H1 (cell line): Measurements from ENCODE around the gene EWSR1. TPM values are rescaled to one million over a fixed set of nuclear protein-coding genes. Genes with fewer than 3 reads are reported as not detected.

Source experiments
- CTCF ChIA-PET: fragments of 300-600 bp; sonication (Branson Sonifier 250); formaldehyde crosslinking; loops from one replicate; lab custom pipeline; 2021; ENCODE audit not compliant: partially characterized antibody; lab: Charles Lee
- POLR2A ChIA-PET: fragments of 300-600 bp; sonication (Branson Sonifier 250); formaldehyde crosslinking; loops from one replicate; lab custom pipeline; 2021; ENCODE audit warnings: inconsistent platforms; ENCODE audit not compliant: partially characterized antibody; lab: Charles Lee
- DNase-seq, 2 experiments: peaks; one replicate each; pipeline versions ENCODE4 v3.0.0 to v3.0.0-alpha.2; 2010 to 2022; ENCODE audit warnings: low spot score in 2 of 2, low read depth in 1 of 2, mixed read lengths in 1 of 2
- FAIRE-seq: peaks from 2 replicates; lab custom pipeline; 2011; peaks lifted over from hg19 to GRCh38; lab: Jason Lieb, UNC
- H2AFZ ChIP-seq: 2 replicates; pipeline ENCODE4 v1.8.1; 2012; ENCODE audit warnings: low read length, inconsistent platforms
- H2AK5ac ChIP-seq: 2 replicates; pipeline ENCODE4 v1.6.1; 2013; ENCODE audit warnings: low read depth, low read length
- H2BK120ac ChIP-seq: replicated peaks from 2 replicates; pipeline ENCODE3; 2013; ENCODE audit warnings: low read depth, low read length, inconsistent platforms
- H2BK12ac ChIP-seq: 2 replicates; pipeline ENCODE4 v1.6.1; 2013; ENCODE audit warnings: low read depth, low read length
- H2BK15ac ChIP-seq: 2 replicates; pipeline ENCODE4 v1.6.1; 2013; ENCODE audit warnings: low read length
- H2BK20ac ChIP-seq: 2 replicates; pipeline ENCODE4 v1.6.1; 2013; ENCODE audit warnings: low read length
- H2BK5ac ChIP-seq: 2 replicates; pipeline ENCODE4 v1.6.1; 2013; ENCODE audit warnings: low read depth, low read length
- H3K14ac ChIP-seq: 2 replicates; pipeline ENCODE4 v1.6.1; 2013; ENCODE audit warnings: inconsistent platforms; ENCODE audit not compliant: insufficient read length
- H3K18ac ChIP-seq: 2 replicates; pipeline ENCODE4 v1.6.1; 2013; ENCODE audit warnings: low read length; ENCODE audit errors: extremely low read depth
- H3K23ac ChIP-seq: 2 replicates; pipeline ENCODE4 v1.6.1; 2013; ENCODE audit warnings: inconsistent platforms; ENCODE audit not compliant: insufficient read length
- H3K23me2 ChIP-seq: 2 replicates; pipeline ENCODE4 v1.6.1; 2013; ENCODE audit warnings: low read depth, low read length
- H3K27ac ChIP-seq: 2 replicates; pipeline ENCODE4 v1.6.1; 2011; ENCODE audit warnings: low read depth, low read length, inconsistent platforms
- H3K27me3 ChIP-seq, 4 experiments: replicated peaks in 1 of 4; 1 replicate in 1 of 4; 2 replicates in 3 of 4; pipeline versions ENCODE4 v1.6.1 to v1.8.1; 2011 to 2013; ENCODE audit warnings: low read length in 3 of 4, mild to moderate bottlenecking in 3 of 4, inconsistent platforms in 2 of 4, mixed read lengths in 2 of 4, moderate library complexity in 1 of 4; ENCODE audit not compliant: control insufficient read depth in 3 of 4, insufficient read depth in 3 of 4; ENCODE audit errors: extremely low read depth in 1 of 4
- H3K36me3 ChIP-seq, 4 experiments: 2 replicates each; pipeline versions ENCODE4 v1.6.1 to v1.8.1; 2011 to 2013; ENCODE audit warnings: mild to moderate bottlenecking in 4 of 4, low read length in 3 of 4, moderate library complexity in 2 of 4, control low read depth in 1 of 4, inconsistent platforms in 1 of 4; ENCODE audit not compliant: insufficient read depth in 4 of 4, control insufficient read depth in 2 of 4
- H3K4ac ChIP-seq: replicated peaks from 2 replicates; pipeline ENCODE3; 2013; ENCODE audit warnings: low read length, low read depth, mixed read lengths, inconsistent platforms; ENCODE audit not compliant: insufficient read length
- H3K4me1 ChIP-seq, 4 experiments: replicated peaks in 1 of 4; 1 replicate in 1 of 4; 2 replicates in 3 of 4; pipeline versions ENCODE4 v1.6.1 to v1.8.1; 2011 to 2013; ENCODE audit warnings: low read length in 3 of 4, inconsistent platforms in 2 of 4, mixed read lengths in 1 of 4; ENCODE audit not compliant: insufficient read depth in 4 of 4, control insufficient read depth in 3 of 4
- H3K4me2 ChIP-seq, 2 experiments: 2 replicates each; pipeline versions ENCODE4 v1.6.1 to v1.8.1; 2011 to 2013; ENCODE audit warnings: low read depth in 2 of 2, low read length in 2 of 2, control low read depth in 1 of 2, inconsistent platforms in 1 of 2, mild to moderate bottlenecking in 1 of 2; ENCODE audit not compliant: insufficient read depth in 1 of 2
- H3K4me3 ChIP-seq, 4 experiments: fragments of 200-600, 300-600 bp in 1 of 4; sonication (generic), shearing (Covaris generic), sonication (Bioruptor Twin) in 1 of 4; 2 replicates each; pipeline versions ENCODE4 v1.5.1 to v1.8.1; 2011 to 2016; ENCODE audit warnings: low read length in 4 of 4, low read depth in 3 of 4, control low read depth in 2 of 4, inconsistent platforms in 2 of 4, mild to moderate bottlenecking in 2 of 4, mixed read lengths in 1 of 4, moderate library complexity in 1 of 4; ENCODE audit not compliant: insufficient read depth in 2 of 4; ENCODE audit errors: extremely low read depth in 1 of 4
- H3K56ac ChIP-seq: replicated peaks from 2 replicates; pipeline ENCODE3; 2013; ENCODE audit warnings: low read depth, mild to moderate bottlenecking, mixed read lengths, low read length, inconsistent platforms; ENCODE audit not compliant: insufficient read length
- H3K79me1 ChIP-seq: 2 replicates; pipeline ENCODE4 v1.6.1; 2013; ENCODE audit warnings: low read depth, low read length, control low read depth
- H3K79me2 ChIP-seq, 2 experiments: 2 replicates each; pipeline versions ENCODE4 v1.6.1 to v1.8.1; 2012 to 2013; ENCODE audit warnings: low read length in 2 of 2, mild to moderate bottlenecking in 2 of 2, inconsistent platforms in 1 of 2; ENCODE audit not compliant: insufficient read depth in 2 of 2, control insufficient read depth in 1 of 2
- H3K9ac ChIP-seq, 4 experiments: replicated peaks in 1 of 4; 1 replicate in 1 of 4; 2 replicates in 3 of 4; pipeline versions ENCODE4 v1.6.1 to v1.8.1; 2011 to 2013; ENCODE audit warnings: low read depth in 3 of 4, low read length in 3 of 4, control low read depth in 2 of 4, mild to moderate bottlenecking in 2 of 4, moderate library complexity in 2 of 4, inconsistent platforms in 1 of 4; ENCODE audit errors: extremely low read depth in 1 of 4
- H3K9me3 ChIP-seq, 2 experiments: 2 replicates each; pipeline versions ENCODE4 v1.6.1 to v1.8.1; 2012 to 2013; ENCODE audit warnings: mild to moderate bottlenecking in 2 of 2, moderate library complexity in 2 of 2, control low read depth in 1 of 2, inconsistent platforms in 1 of 2, low read depth in 1 of 2, low read length in 1 of 2, mixed read lengths in 1 of 2; ENCODE audit not compliant: insufficient read depth in 2 of 2
- H4K20me1 ChIP-seq, 2 experiments: replicated peaks in 1 of 2; 2 replicates each; pipeline versions ENCODE3 to v1.8.1; 2011 to 2013; ENCODE audit warnings: inconsistent platforms in 2 of 2, low read length in 2 of 2, mild to moderate bottlenecking in 1 of 2; ENCODE audit not compliant: insufficient read depth in 2 of 2, control insufficient read depth in 1 of 2
- H4K5ac ChIP-seq: 2 replicates; pipeline ENCODE4 v1.6.1; 2013; ENCODE audit warnings: low read length, low read depth, mixed read lengths, inconsistent platforms; ENCODE audit not compliant: insufficient read length
- H4K8ac ChIP-seq: 2 replicates; pipeline ENCODE4 v1.8.0; 2013; ENCODE audit warnings: mild to moderate bottlenecking, moderate library complexity, low read length, inconsistent platforms; ENCODE audit not compliant: insufficient read depth; ENCODE audit errors: extremely low read depth
- H4K91ac ChIP-seq: replicated peaks from 2 replicates; pipeline ENCODE3; 2013; ENCODE audit warnings: low read length, mixed read lengths, inconsistent platforms; ENCODE audit not compliant: insufficient read length
- BACH1 ChIP-seq: IDR thresholded peaks from 2 replicates; pipeline ENCODE4 v1.6.1; 2012; ENCODE audit warnings: low read length, improper control_type of control experiment
- POLR2A ChIP-seq, 2 experiments: IDR thresholded peaks; 1 replicate in 1 of 2; 2 replicates in 1 of 2; pipeline ENCODE4 v1.6.1; 2011; ENCODE audit warnings: low read depth in 2 of 2, low read length in 2 of 2, mild to moderate bottlenecking in 2 of 2; ENCODE audit errors: control extremely low read depth in 1 of 2
- WGBS, 2 experiments: shearing (Covaris generic) in 1 of 2; methylation state at CpG; one replicate each; pipeline versions ENCODE4 v1.1.6 to v1.1.7; 2013 to 2015; ENCODE audit warnings: low lambda C conversion rate in 2 of 2, mixed read lengths in 2 of 2, inconsistent platforms in 1 of 2, low coverage in 1 of 2, missing lambda C conversion rate in 1 of 2; ENCODE audit not compliant: insufficient replicate concordance in 2 of 2, insufficient coverage in 1 of 2, insufficient read length in 1 of 2; ENCODE audit errors: extremely low coverage in 1 of 2, missing lambda C conversion rate in 1 of 2; 5-methylcytosine and 5-hydroxymethylcytosine counted together
- polyA plus RNA-seq, 7 experiments: library from polyadenylated mRNA; depleted of rRNA in 3 of 7; stranded (reverse) in 5 of 7; unstranded in 2 of 7; fragments of >200 nt in 5 of 7; fragments of 200-250 nt in 2 of 7; gene quantifications; 1 replicate in 5 of 7; 2 replicates in 1 of 7; 4 replicates in 1 of 7; pipeline versions ENCODE4 v1.2.1 to v1.2.3, GENCODE V29; 2011 to 2013; ENCODE audit warnings: missing spikeins in 2 of 7, mixed read lengths in 2 of 7
- total RNA-seq: library from RNA; stranded (reverse); fragmentation: NEBNext Ultra II Directional; extraction: Animal tissue kit (Norgen Biotek cat#: 25700); gene quantifications from 2 replicates; pipeline ENCODE4 v1.2.1, GENCODE V29; 2021

EWSR1 gene
- total and polyA plus RNA-seq, 2 of the 8 experiments (the other 6 are each of a cell fraction or from before 2014, with no cell fraction given) = 387 to 930 TPM

DNA sequence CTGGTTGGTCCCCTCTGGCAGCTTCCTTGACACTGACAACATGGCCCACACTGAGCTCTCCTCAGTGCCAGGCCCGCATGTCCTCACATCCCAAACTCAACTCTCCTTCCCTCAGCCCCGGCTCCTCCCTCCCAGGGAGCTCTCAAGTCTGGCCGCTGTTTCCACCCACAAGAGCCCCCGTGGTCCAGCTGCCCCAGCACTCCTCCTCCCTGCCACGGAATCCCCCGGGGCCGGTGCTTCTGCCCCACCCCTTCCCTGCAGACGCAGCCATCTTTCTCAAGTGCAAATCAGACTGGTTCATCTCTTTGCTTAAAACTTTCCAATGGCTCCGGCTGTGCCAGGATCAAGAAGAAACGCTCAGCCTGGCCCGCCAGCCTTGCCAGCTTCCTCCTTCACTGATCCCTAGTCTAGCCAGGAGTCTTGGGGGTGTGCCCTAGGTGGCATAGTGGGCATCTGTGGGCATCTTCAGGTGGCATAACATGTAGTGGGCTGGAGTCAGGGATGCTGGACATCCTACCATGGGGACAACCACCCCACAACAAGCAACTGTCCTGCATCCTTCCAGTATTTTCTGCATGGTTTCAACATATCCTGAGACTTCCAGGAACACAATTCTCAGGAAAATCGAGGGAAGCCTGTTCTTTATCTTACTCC lies 69.7 kb downstream of the EWSR1 start:
- Histone ChIP-seq H3K18ac (no peak overlapping the region), H3K4ac (no peak overlapping the region), H3K36me3 (peaks cover 8 to 39% (median 20%) of the 10 kb centered on the region in 4 experiments), H3K9me3 (no peaks in the 10 kb centered on the region), H3K4me3 (no peak overlapping the region), H3K79me1 (no peaks in the 10 kb centered on the region), H2BK12ac (no peak overlapping the region), H2AK5ac (no peak overlapping the region), H3K14ac (no peak overlapping the region), H3K79me2 (no peaks in the 10 kb centered on the region), H3K27ac (no peak overlapping the region), H3K9ac (no peak overlapping the region), H3K4me2 (no peak overlapping the region), H3K56ac (no peak overlapping the region), H3K23ac (no peak overlapping the region), H3K4me1 (no peaks in the 10 kb centered on the region), H4K8ac (no peak overlapping the region), H3K23me2 (no peaks in the 10 kb centered on the region), H3K27me3 (no peaks in the 10 kb centered on the region), H4K91ac (no peak overlapping the region), H2BK5ac (no peak overlapping the region), H2BK120ac (no peak overlapping the region), H2BK20ac (no peak overlapping the region), H4K20me1 (peaks cover under 1 to 11% of the 10 kb centered on the region in 2 experiments), H2AFZ (no peak overlapping the region), H2BK15ac (no peak overlapping the region), H4K5ac (no peak overlapping the region)
- POLR2A ChIA-PET = interaction anchor here (0.9 to 2.2 kb wide), 3 partner anchors 9 to 66 kb away, joined by 4 to 7 read pairs (median 6); no protein-coding TSS in a partner anchor
- DNase-seq (no peak), FAIRE-seq (no peak)
- CTCF ChIA-PET = interaction anchor here (0.6 to 1.8 kb wide), 5 partner anchors 11 to 25 kb away, joined by 3 to 7 read pairs (median 3); no protein-coding TSS in a partner anchor
- WGBS, 2 experiments = 88% methylated on average over 12 of the region's 12 CpGs; no CpG with 5 or more reads in 1 of the 2 experiments
- TF ChIP-seq POLR2A (IDR thresholded peaks at IDR 0.05; ENCODE audit: control extremely low read depth in 1 of 2, low read depth in 2 of 2, low read length in 2 of 2) = no peak
- no peak for TF ChIP-seq BACH1
